KMS-11 (cell line): ENCODE results near the gene PCED1B.

Experiments
- H2AFZ ChIP-seq: fragments of 200-600 bp; sonication (generic); 2 replicates; pipeline ENCODE4 v1.6.1; 2016; ENCODE audit warnings: antibody characterized with exemption, mixed run types, low read depth
- H3K27ac ChIP-seq: fragments of 200-600 bp; sonication (generic); 2 replicates; pipeline ENCODE4 v1.6.1; 2016; ENCODE audit warnings: mild to moderate bottlenecking, mixed run types
- H3K27me3 ChIP-seq: fragments of 200-600 bp; sonication (generic); 2 replicates; pipeline ENCODE4 v1.6.1; 2017; ENCODE audit warnings: mild to moderate bottlenecking, low read depth, mixed run types, moderate library complexity; ENCODE audit not compliant: insufficient read depth
- H3K36me3 ChIP-seq: fragments of 200-600 bp; sonication (generic); 2 replicates; pipeline ENCODE4 v1.6.1; 2017; ENCODE audit warnings: mild to moderate bottlenecking, mixed run types; ENCODE audit not compliant: insufficient read depth
- H3K4me1 ChIP-seq: fragments of 200-600 bp; sonication (generic); 2 replicates; pipeline ENCODE4 v1.6.1; 2016; ENCODE audit warnings: mild to moderate bottlenecking, low read depth, mixed run types; ENCODE audit not compliant: poor library complexity, severe bottlenecking
- H3K4me2 ChIP-seq: fragments of 200-600 bp; sonication (generic); 2 replicates; pipeline ENCODE4 v1.7.0; 2016; ENCODE audit warnings: mild to moderate bottlenecking, mixed run types
- H3K4me3 ChIP-seq: fragments of 200-600 bp; sonication (generic); IDR thresholded peaks from 2 replicates; pipeline ENCODE4 v1.6.1; 2017; ENCODE audit warnings: low read depth, low read length, mixed read lengths; ENCODE audit not compliant: insufficient read depth
- H3K79me2 ChIP-seq: fragments of 200-600 bp; sonication (generic); 2 replicates; pipeline ENCODE4 v1.6.1; 2016; ENCODE audit warnings: low read depth, mixed run types; ENCODE audit not compliant: insufficient read depth
- H3K9ac ChIP-seq: fragments of 200-600 bp; sonication (generic); 2 replicates; pipeline ENCODE4 v1.6.1; 2016; ENCODE audit warnings: mild to moderate bottlenecking, mixed run types
- H4K20me1 ChIP-seq: fragments of 200-600 bp; sonication (generic); 2 replicates; pipeline ENCODE4 v1.6.1; 2016; ENCODE audit warnings: mild to moderate bottlenecking, mixed run types; ENCODE audit not compliant: insufficient read depth
- TF ChIP-seq, protein P1 (sequence below): fragments of 200-600 bp; sonication (generic); conservative IDR thresholded peaks from 2 replicates; pipeline ENCODE4 v1.6.1; 2017; ENCODE audit warnings: low read depth, mild to moderate bottlenecking, antibody characterized with exemption, low read length, moderate library complexity, mixed read lengths

The PCED1B gene

GRCh38 chr12:47126246-47126645 lies 46.8 kb downstream of the PCED1B start:
- Histone ChIP-seq H4K20me1 (no peaks in the 10 kb centered on the region), H3K9ac (no peak overlapping the region), H3K4me1 (no peaks in the 10 kb centered on the region), H3K4me2 (no peak overlapping the region), H3K27ac (no peak overlapping the region), H3K4me3 (no peak overlapping the region), H2AFZ (no peak overlapping the region), H3K79me2 (no peaks in the 10 kb centered on the region), H3K36me3 (no peaks in the 10 kb centered on the region), H3K27me3 (no peaks in the 10 kb centered on the region)
- TF ChIP-seq, protein P1, sequence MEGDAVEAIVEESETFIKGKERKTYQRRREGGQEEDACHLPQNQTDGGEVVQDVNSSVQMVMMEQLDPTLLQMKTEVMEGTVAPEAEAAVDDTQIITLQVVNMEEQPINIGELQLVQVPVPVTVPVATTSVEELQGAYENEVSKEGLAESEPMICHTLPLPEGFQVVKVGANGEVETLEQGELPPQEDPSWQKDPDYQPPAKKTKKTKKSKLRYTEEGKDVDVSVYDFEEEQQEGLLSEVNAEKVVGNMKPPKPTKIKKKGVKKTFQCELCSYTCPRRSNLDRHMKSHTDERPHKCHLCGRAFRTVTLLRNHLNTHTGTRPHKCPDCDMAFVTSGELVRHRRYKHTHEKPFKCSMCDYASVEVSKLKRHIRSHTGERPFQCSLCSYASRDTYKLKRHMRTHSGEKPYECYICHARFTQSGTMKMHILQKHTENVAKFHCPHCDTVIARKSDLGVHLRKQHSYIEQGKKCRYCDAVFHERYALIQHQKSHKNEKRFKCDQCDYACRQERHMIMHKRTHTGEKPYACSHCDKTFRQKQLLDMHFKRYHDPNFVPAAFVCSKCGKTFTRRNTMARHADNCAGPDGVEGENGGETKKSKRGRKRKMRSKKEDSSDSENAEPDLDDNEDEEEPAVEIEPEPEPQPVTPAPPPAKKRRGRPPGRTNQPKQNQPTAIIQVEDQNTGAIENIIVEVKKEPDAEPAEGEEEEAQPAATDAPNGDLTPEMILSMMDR = no peak

GRCh38 chr12:47131011-47131410 lies 51.6 kb downstream of the PCED1B start:
- TF ChIP-seq, protein P1 = no peak

DNA sequence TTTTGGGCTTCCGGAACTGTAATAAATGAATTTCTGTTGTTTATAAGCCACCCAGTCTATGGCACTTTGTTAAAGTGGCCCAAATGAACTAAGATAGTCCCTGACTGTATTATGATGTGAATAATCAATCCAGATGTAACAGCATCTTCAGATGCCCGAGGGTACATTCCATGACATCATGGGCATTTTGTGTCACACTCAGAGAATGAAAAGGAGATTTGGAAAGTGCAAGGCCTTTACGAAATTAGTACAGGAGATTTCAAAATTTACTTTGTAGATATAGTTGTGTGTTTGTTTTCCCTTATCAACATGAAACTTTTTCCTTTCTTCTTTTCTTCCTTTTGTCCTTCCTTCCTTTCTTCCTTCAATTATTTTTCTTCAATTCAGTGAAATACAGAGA lies 54.6 kb downstream of the PCED1B start:
- no peak overlapping the region for H3K9ac ChIP-seq
- no peak overlapping the region for H2AFZ ChIP-seq
- no peaks in the 10 kb centered on the region for H3K4me1 ChIP-seq
- H3K4me2 ChIP-seq = no peak overlapping the region
- TF ChIP-seq, protein P1 = no peak
- H3K79me2 ChIP-seq = no peaks in the 10 kb centered on the region
- H3K4me3 ChIP-seq = no peak overlapping the region
- H3K36me3 ChIP-seq = no peaks in the 10 kb centered on the region
- no peaks in the 10 kb centered on the region for H3K27me3 ChIP-seq
- no peaks in the 10 kb centered on the region for H4K20me1 ChIP-seq
- H3K27ac ChIP-seq = no peak overlapping the region

More at GRCh38 chr12:47131011-47131410, 51.6 kb downstream of the PCED1B start:
- Histone ChIP-seq H2AFZ (no peak overlapping the region), H3K79me2 (no peaks in the 10 kb centered on the region), H3K27me3 (no peaks in the 10 kb centered on the region), H3K4me3 (no peak overlapping the region), H3K36me3 (no peaks in the 10 kb centered on the region), H3K4me2 (no peak overlapping the region), H3K27ac (no peak overlapping the region), H4K20me1 (no peaks in the 10 kb centered on the region), H3K4me1 (no peaks in the 10 kb centered on the region), H3K9ac (no peak overlapping the region)

DNA sequence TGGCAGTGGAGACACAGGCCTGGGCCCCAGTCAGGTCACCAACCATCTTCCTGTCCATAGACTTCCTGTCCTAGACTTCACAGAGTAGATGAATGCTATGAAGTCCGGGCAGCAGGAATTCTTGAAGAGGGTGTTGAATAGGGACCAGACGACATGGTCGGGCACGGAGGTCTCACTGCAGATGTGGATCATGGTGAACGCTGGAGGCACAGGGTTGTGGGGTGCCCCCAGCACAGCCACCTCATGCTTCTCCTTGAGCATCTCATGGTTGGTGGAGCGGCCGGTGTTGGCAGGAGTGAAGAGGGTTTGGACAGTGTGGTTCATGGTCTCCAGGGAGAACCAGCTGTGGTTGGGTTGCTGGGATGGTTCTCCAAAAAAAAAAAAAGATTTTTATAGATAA lies 56.2 kb downstream of the PCED1B start:
- no peaks in the 10 kb centered on the region for H4K20me1 ChIP-seq
- no peak overlapping the region for H3K4me3 ChIP-seq
- no peak overlapping the region for H2AFZ ChIP-seq
- TF ChIP-seq, protein P1 = no peak
- H3K36me3 ChIP-seq = no peaks in the 10 kb centered on the region
- H3K9ac ChIP-seq = no peak overlapping the region
- H3K79me2 ChIP-seq = no peaks in the 10 kb centered on the region
- H3K27me3 ChIP-seq = no peaks in the 10 kb centered on the region
- H3K4me1 ChIP-seq = no peaks in the 10 kb centered on the region
- H3K4me2 ChIP-seq = no peak overlapping the region
- H3K27ac ChIP-seq = no peak overlapping the region
